ENCODE measurements around the gene MLLT1.

The MLLT1 gene

DNA sequence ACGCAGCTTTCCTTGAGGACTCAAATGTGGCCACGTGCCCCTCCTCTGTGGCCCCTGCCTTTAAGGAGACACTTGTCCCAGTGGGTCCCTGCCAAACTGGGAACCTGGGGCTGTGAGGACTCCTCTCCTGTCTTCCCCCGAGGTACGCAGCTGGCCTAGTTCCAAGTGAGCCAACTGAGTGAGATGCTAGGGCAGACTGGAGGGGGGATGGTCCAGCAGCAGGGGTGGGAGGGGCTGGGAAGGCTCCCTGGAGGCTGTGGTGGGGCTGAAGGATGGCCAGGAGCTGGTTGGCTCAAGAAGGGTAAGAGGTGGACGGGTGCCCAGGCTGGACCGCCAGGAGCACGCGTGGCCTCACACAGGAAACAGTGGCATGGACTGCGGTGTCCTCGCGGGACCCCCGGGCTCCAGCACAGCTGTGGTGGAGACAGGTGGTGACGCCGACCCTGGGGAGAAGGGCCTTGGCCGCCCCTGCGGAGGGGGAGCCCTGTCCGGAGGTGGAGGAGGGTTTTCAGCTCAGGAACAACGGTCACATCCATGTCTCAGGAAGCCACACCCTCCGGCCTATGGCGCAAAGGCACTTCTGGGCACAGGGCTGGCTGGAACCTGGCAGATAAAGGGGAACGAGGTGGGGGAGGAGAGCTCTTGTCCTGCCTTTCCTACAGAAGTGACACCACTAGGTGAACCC, 45.8 kb downstream of the MLLT1 start:
- DNase-seq: no peak

GRCh38 chr19:6233056-6233826, 46.5 kb downstream of the MLLT1 start:
- DNase-seq: no peak

DNA sequence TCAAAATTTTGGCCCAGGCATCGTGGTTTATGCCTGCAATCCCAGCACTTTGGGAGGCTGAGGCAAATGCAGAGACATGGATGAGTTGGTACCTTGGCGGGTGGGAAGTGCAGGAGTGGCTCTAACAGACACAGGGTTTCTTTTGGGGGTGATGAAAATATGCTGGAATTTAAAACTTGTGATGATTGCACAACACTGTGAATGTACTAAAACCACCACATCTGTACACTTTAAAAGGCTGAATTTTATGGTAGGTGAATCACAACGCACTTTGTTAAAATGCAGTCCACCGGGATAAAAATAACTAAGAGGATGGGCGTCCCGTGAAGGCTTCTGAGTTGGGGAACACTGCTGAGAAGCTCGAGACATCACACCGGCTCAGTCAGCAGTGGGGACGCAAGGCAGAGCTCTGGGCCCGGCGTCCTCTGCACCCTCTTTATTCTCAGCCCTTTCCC, 47.1 kb downstream of the MLLT1 start:
- DNase-seq: peak; percentile 7

- DNase-seq: no peak
Measured at GRCh38 chr19:6230991-6231448, 48.8 kb downstream of the MLLT1 start.

GRCh38 chr19:6229951-6230712, 49.6 kb downstream of the MLLT1 start:
- DNase-seq: no peak

DNA sequence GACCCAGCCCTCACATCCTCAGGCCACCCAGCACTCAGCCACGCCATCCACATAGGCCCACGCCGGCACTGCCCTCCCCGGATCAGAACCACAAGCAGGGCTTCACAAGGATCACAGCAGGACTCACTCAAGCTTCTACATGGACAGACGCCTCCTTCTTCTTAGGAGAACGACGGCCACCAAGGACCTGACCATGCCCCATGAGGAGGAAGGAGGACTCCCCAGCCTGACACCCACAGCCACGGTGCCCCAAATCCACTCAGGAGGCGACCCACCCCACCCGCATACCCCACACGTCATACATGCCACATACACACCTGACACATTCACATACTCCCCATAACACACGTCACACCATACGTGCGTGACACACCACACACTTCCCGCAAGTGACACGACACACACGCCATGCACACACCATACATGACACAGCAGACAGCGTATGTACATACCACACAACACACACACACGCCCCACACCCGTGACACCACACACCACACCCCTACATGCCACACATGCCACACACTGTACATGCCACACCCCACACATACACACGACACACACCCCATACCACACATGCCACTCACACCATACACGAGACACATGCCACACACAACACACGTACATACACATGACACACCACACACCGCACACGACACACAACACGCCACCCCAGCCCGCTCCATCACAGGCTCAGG, 50.4 kb downstream of the MLLT1 start:
- no peak for DNase-seq

DNA sequence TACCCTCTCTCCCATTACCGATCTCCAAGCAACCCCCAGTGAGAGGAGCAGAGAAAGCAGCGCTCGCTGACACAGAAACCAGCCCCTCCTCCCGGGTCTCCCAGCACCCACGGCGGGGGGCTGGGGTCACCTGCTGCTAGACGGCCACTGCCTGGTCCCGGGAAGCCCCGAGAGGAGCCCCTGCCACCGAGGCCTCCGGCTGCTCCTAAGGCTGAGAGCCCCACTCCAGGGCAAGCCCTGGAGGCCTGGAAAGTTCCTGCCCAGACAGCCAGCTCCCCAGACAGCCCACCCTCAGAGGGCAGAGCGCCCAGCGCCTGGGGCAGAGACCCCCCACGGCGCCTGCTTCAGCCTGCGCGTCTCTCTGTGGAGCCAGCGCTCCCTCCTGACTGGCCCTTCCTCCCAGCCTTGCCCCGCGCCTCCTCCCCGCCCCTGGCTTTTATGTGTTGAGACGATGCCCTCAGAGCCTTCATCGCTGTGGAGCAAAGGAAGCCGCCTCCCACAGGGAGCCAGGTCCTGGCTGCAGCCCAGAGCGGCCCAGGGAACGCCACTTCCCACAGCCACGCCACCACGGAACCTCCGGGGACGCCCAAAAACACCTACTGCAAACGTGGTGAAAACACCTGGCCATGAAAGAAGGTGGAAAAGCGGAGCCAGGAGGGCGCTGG, 51.1 kb downstream of the MLLT1 start:
- DNase-seq: no peak

DNA sequence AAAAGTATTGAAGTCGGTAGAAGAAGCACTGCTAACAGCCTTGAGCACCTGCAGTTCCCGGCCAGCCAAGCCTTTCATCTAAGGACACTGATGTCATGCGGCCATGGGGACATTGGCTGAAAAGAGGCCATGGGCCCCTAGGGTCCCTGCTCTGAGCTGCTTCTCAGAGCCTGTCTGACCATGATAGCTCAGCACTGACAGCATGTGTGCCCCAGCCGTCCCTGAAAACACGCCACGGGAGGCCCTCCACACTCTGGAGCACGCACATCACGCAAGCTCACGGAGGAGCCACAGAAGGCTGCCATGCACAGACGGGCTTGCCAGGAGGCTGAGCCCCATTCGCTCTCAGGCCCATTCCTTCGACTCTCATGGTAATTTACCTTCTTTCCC, 51.8 kb downstream of the MLLT1 start:
- DNase-seq: no peak

GRCh38 chr19:6227156-6227935, 52.4 kb downstream of the MLLT1 start:
- DNase-seq: no peak

GRCh38 chr19:6226444-6227155, 53.2 kb downstream of the MLLT1 start:
- no peak for DNase-seq

GRCh38 chr19:6226012-6226411, 53.8 kb downstream of the MLLT1 start:
- no peak for DNase-seq

DNA sequence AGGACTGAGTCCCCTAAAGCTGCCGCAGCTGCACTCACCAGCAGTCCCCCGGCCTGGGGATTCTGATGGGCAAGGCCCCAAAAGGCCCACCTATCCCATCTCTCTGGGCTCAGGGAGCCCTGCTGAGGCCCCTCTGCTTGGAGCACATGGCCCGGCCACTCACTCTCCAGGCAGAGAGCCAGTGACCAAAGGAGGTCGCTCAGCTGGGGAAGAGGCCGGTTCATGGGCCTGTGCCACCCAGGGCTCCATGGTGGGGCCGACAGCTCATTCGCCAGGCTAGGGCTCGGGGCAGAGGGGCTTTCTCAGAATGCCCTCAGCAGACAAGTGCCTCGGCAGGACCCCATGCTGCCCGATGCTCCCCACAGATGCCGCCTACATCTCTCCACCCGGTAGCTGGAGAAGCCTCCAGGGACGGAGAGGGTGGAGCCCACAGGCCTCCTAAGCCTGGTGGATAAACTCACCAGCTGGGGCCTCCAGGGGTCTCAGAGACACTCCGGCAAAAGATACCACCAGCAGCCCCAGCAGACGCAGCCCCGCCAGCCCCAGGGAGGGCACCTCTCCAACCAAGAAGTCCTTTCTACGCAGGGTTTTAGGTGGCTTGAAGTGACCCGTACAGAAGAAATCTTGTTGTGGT, 54.4 kb downstream of the MLLT1 start:
- DNase-seq: no peak

- no peak for DNase-seq
Measured at GRCh38 chr19:6224308-6224675, 55.5 kb downstream of the MLLT1 start.

DNA sequence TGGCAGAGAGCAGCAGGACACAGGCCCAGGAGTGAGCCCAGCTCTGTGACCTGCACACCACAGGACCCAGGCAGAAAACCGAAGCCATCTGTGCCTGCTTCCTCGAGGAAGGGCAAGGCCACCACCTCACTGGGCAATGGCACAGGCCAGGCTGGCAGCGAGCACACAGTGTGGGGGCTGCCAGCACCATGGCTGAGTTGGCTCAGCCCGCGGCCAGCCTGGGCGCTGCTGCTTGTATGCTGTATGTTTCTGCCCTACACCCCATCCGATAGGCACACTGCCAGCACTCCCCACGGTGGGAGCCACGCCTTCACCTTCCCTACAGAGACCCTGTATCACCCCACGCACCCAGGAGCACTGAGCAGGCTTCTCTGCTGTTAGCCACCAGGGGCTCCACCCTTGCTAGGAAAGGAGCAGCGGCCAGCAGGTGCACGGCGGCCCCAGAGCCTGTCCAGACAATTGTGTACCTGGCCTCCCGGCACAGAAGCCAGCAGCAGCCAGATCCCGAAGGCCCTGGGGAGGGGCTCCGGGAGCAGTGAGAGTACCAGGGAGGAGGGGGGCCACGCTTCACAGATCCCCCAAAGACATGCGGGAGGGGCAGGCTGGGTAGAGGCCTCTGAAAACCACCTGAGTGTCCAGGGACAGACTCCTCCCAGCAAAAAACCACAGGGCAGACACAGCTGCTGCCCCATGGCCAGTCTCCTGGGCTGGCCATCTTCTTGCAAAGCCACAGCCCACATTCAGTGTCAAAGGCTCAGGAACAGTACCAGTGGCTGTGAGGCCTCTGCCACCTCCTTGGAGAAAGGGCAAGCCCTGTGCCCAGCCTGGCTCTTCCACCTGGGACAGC, 56.1 kb downstream of the MLLT1 start:
- no peak for DNase-seq

GRCh38 chr19:6222884-6223283, 56.9 kb downstream of the MLLT1 start:
- no peak for DNase-seq

- no peak for DNase-seq
Measured at GRCh38 chr19:6221878-6222746, 57.7 kb downstream of the MLLT1 start.

DNA sequence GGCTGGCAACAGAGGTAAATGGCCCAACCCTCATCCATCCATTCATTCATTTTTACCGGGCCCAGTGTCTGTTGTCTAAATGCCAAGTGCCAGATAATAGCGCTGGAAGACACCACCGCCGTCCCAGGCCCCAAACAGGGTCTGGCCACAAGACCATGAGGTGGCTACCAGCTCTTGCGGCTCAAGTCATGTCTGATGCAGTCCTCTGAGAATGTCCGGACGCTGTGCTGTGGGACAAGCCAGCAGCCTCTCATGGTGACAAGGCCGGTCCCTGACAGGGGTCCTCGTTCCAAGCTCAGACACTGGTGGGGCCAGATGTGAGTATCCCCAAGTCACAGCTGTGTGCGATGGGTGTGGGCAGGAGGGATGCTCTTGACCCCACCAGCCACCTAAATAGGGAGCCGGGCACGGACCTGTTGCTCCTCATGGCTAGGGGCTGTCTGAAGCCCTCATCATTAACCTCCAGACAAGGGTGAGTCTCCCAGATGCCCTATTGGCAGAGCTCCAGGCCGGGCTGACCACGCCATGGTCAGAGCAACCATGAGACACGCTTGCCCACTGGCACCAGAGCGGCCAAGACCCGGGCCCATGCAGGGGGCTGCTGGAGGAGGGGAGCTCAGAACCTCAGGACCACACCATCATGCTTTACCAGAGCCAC, 58.4 kb downstream of the MLLT1 start:
- no peak for DNase-seq

Measured in T1000 (cell line).